Caco-2 (cell line): ENCODE data around the gene MCTP2. TPM values are rescaled to one million over a fixed set of nuclear protein-coding genes. Genes with fewer than 3 reads are reported as not detected.

Experiments used
- BruUV-seq: library from RNA; stranded (reverse); fragments of 400-500 nt; replicated peaks from 2 replicates; lab custom pipeline; 2021; lab: Mats Ljungman, UMichigan
- CTCF ChIA-PET: fragments of 300-600 bp; sonication (Branson Sonifier 250); formaldehyde crosslinking; loops from one replicate; lab custom pipeline; 2022; ENCODE audit warnings: antibody characterized with exemption; lab: Charles Lee
- POLR2A ChIA-PET: fragments of 300-600 bp; sonication (Branson Sonifier 250); formaldehyde crosslinking; loops from one replicate; lab custom pipeline; 2022; ENCODE audit warnings: antibody characterized with exemption; lab: Charles Lee
- DNase-seq, 2 experiments: peaks; one replicate each; pipeline versions ENCODE4 v3.0.0 to v3.0.0-alpha.2; 2020 to 2022
- H3K27me3 ChIP-seq: replicated peaks from 2 replicates; pipeline ENCODE4 v1.6.0; 2011; ENCODE audit warnings: low read length; ENCODE audit not compliant: control insufficient read depth, insufficient read depth
- H3K36me3 ChIP-seq: 2 replicates; pipeline ENCODE4 v1.5.1; 2011; ENCODE audit warnings: low read length; ENCODE audit not compliant: control insufficient read depth, insufficient read depth
- H3K4me1 ChIP-seq: fragments of 250-450 bp; sonication (Bioruptor Pico); 2 replicates; pipeline ENCODE4 v1.5.1; 2020; ENCODE audit warnings: mild to moderate bottlenecking
- H3K4me3 ChIP-seq: 2 replicates; pipeline ENCODE4 v1.5.1; 2011; ENCODE audit warnings: low read depth, mild to moderate bottlenecking, control low read depth, low read length
- H3K9me3 ChIP-seq: fragments of 250-450 bp; sonication (Bioruptor Pico); 2 replicates; pipeline ENCODE4 v1.5.1; 2020; ENCODE audit warnings: mild to moderate bottlenecking, moderate library complexity
- H3K27ac Mint-ChIP-seq: one replicate; pipeline ENCODE4 v1.8.0; 2022; ENCODE audit warnings: mixed read lengths; ENCODE audit not compliant: unreplicated experiment
- H3K27me3 Mint-ChIP-seq: one replicate; pipeline ENCODE4 v1.8.0; 2022; ENCODE audit warnings: mixed read lengths; ENCODE audit not compliant: insufficient read depth, unreplicated experiment
- H3K36me3 Mint-ChIP-seq: one replicate; pipeline ENCODE4 v1.8.0; 2022; ENCODE audit warnings: mild to moderate bottlenecking, mixed read lengths; ENCODE audit not compliant: insufficient read depth, unreplicated experiment
- H3K4me1 Mint-ChIP-seq: one replicate; pipeline ENCODE4 v1.8.0; 2022; ENCODE audit warnings: low read depth, mixed read lengths; ENCODE audit not compliant: unreplicated experiment
- H3K4me3 Mint-ChIP-seq: one replicate; pipeline ENCODE4 v1.8.0; 2022; ENCODE audit warnings: mild to moderate bottlenecking, moderate library complexity, mixed read lengths; ENCODE audit not compliant: unreplicated experiment
- H3K9me3 Mint-ChIP-seq: one replicate; pipeline ENCODE4 v1.8.0; 2022; ENCODE audit warnings: mixed read lengths; ENCODE audit not compliant: unreplicated experiment
- CTCF ChIP-seq, 2 experiments: fragments of 200-600 bp in 1 of 2; IDR thresholded peaks; 1 replicate in 1 of 2; 2 replicates in 1 of 2; pipeline versions ENCODE4 v1.5.1 to v1.8.0; 2011 to 2022; ENCODE audit warnings: antibody characterized with exemption in 1 of 2, control low read depth in 1 of 2, inconsistent platforms in 1 of 2, low read depth in 1 of 2, low read length in 1 of 2, mild to moderate bottlenecking in 1 of 2, moderate library complexity in 1 of 2; ENCODE audit not compliant: insufficient read depth in 1 of 2, severe bottlenecking in 1 of 2, unreplicated experiment in 1 of 2
- intact Hi-C: fragments of 100-400 bp; cut with micrococcal nuclease; formaldehyde crosslinking; loops from one replicate; pipeline ENCODE4 v1.10.0; 2022; ENCODE audit not compliant: unreplicated experiment
- total RNA-seq: library from RNA; stranded (reverse); gene quantifications from 2 replicates; pipeline ENCODE4 v1.2.3, GENCODE V29; 2022

Gene MCTP2
- total RNA-seq, 1 experiment from 2014 or later, result 9.9 TPM

- H3K36me3 ChIP-seq, result no peaks in the 10 kb centered on the region
- Mint-ChIP-seq H3K4me3 (peak overlapping the region; percentile 75), H3K27ac (no peak overlapping the region), H3K27me3 (peaks cover 3% of the 10 kb centered on the region), H3K36me3 (peaks cover 6% of the 10 kb centered on the region), H3K4me1 (no peaks in the 10 kb centered on the region), H3K9me3 (no peaks in the 10 kb centered on the region)
- TF ChIP-seq CTCF (IDR thresholded peaks at IDR 0.05; ENCODE audit: insufficient read depth in 1 of 2, low read depth in 1 of 2, low read length in 1 of 2, severe bottlenecking in 1 of 2, unreplicated experiment in 1 of 2), result no peak
- H3K27me3 ChIP-seq, result no peaks in the 10 kb centered on the region
- no peak for DNase-seq
- BruUV-seq, result no TSS peak
- intact Hi-C loops, result no loop called here
- H3K9me3 ChIP-seq, result no peaks in the 10 kb centered on the region
- H3K4me3 ChIP-seq, result no peak overlapping the region; the same call in 1 of the 2 replicates
- POLR2A ChIA-PET, result no interaction called here
- H3K4me1 ChIP-seq, result peaks cover 5% of the 10 kb centered on the region; the same call in 1 of the 2 replicates
- CTCF ChIA-PET, result interaction anchor here (1.5 to 2.0 kb wide), 3 partner anchors 66 to 95 kb away, joined by 3 to 8 read pairs (median 4); no protein-coding TSS in a partner anchor
These were observed 1.6 kb upstream of the MCTP2 start for GRCh38 chr15:94229591-94230369.

- H3K9me3 Mint-ChIP-seq, result no peaks in the 10 kb centered on the region
- ChIA-PET POLR2A (no interaction called here), CTCF (interaction anchor here (1.5 to 2.0 kb wide), 3 partner anchors 67 to 94 kb away, joined by 3 to 8 read pairs (median 4); no protein-coding TSS in a partner anchor)
- H3K4me1 ChIP-seq, result peaks cover 5% of the 10 kb centered on the region; the same call in 1 of the 2 replicates
- peaks cover 6% of the 10 kb centered on the region for H3K36me3 Mint-ChIP-seq
- no peaks in the 10 kb centered on the region for H3K27me3 ChIP-seq
- DNase-seq, result no peak
- BruUV-seq, result no TSS peak
- H3K27me3 Mint-ChIP-seq, result no peaks in the 10 kb centered on the region
- H3K9me3 ChIP-seq, result no peaks in the 10 kb centered on the region
- no peaks in the 10 kb centered on the region for H3K36me3 ChIP-seq
- H3K4me1 Mint-ChIP-seq, result no peaks in the 10 kb centered on the region
- H3K4me3 Mint-ChIP-seq, result peak overlapping the region; percentile 75
- peak overlapping the region; percentile 72 for H3K4me3 ChIP-seq
- intact Hi-C loops, result no loop called here
- peak overlapping the region; percentile 73 for H3K27ac Mint-ChIP-seq
- TF ChIP-seq CTCF (IDR thresholded peaks at IDR 0.05; ENCODE audit: insufficient read depth in 1 of 2, low read depth in 1 of 2, low read length in 1 of 2, severe bottlenecking in 1 of 2, unreplicated experiment in 1 of 2), result no peak
These were observed 904 bp upstream of the MCTP2 start for GRCh38 chr15:94230431-94230882.

- Mint-ChIP-seq H3K4me1 (peaks cover 6% of the 10 kb centered on the region), H3K4me3 (peak overlapping the region; percentile 75), H3K27ac (peak overlapping the region; percentile 73), H3K27me3 (no peaks in the 10 kb centered on the region), H3K9me3 (no peaks in the 10 kb centered on the region), H3K36me3 (peaks cover 6% of the 10 kb centered on the region)
- Histone ChIP-seq H3K4me3 (peak overlapping the region; percentile 72), H3K36me3 (no peaks in the 10 kb centered on the region), H3K9me3 (no peaks in the 10 kb centered on the region), H3K4me1 (0 out of 2 replicates have a peak, but pooled peaks cover 5% of the 10 kb centered on the region), H3K27me3 (no peaks in the 10 kb centered on the region)
- peak in 1 of 2 experiments; percentile 64 for DNase-seq
- POLR2A ChIA-PET, result no interaction called here
- no peak for TF ChIP-seq CTCF (IDR thresholded peaks at IDR 0.05; ENCODE audit: insufficient read depth in 1 of 2, low read depth in 1 of 2, low read length in 1 of 2, severe bottlenecking in 1 of 2, unreplicated experiment in 1 of 2)
- CTCF ChIA-PET, result interaction anchor here (1.4 to 2.0 kb wide), 4 partner anchors 16 to 93 kb away, joined by 3 to 8 read pairs (median 4); no protein-coding TSS in a partner anchor
- BruUV-seq, result TSS peak; percentile 34
- intact Hi-C loops, result loop anchor here (1.0 kb wide), 2 partner anchors 16 to 92 kb away; no protein-coding TSS in a partner anchor
These were observed 535 bp downstream of the MCTP2 start for GRCh38 chr15:94231723-94232468.
